Mesothelial cell of epicardium (in vitro differentiated cells): ENCODE results near the gene FLT3LG. TPM values are rescaled to one million over a fixed set of nuclear protein-coding genes. Genes with fewer than 3 reads are reported as not detected.

Experiments used
- DNase-seq, 2 experiments: peaks; one replicate each; pipeline ENCODE4 v3.0.0; 2021; ENCODE audit warnings: low spot score in 2 of 2; ENCODE audit not compliant: unreplicated experiment in 2 of 2
- H3K27ac Mint-ChIP-seq: 2 replicates; pipeline ENCODE4 v1.8.0; 2021; ENCODE audit warnings: mixed read lengths
- H3K27me3 Mint-ChIP-seq: 2 replicates; pipeline ENCODE4 v1.8.0; 2021; ENCODE audit warnings: low read depth, mixed read lengths
- H3K36me3 Mint-ChIP-seq: 2 replicates; pipeline ENCODE4 v1.8.0; 2021; ENCODE audit warnings: mixed read lengths
- H3K4me1 Mint-ChIP-seq: 2 replicates; pipeline ENCODE4 v1.8.0; 2021; ENCODE audit warnings: mixed read lengths
- H3K4me3 Mint-ChIP-seq: 2 replicates; pipeline ENCODE4 v1.8.0; 2021; ENCODE audit warnings: mild to moderate bottlenecking, moderate library complexity, mixed read lengths
- H3K9me3 Mint-ChIP-seq: 2 replicates; pipeline ENCODE4 v1.8.0; 2021; ENCODE audit warnings: mixed read lengths
- total RNA-seq: library from RNA; stranded (reverse); gene quantifications from 3 replicates; pipeline ENCODE4 v1.2.1, GENCODE V29; 2021
- TF ChIP-seq, protein P1 (sequence below): fragments of 200-600 bp; sonication (generic); IDR thresholded peaks from one replicate; pipeline ENCODE4 v1.5.0; 2021; ENCODE audit warnings: antibody characterized with exemption; ENCODE audit not compliant: unreplicated experiment

The FLT3LG gene
- total RNA-seq, 1 donor from 2014 or later = 2.4 TPM

DNA sequence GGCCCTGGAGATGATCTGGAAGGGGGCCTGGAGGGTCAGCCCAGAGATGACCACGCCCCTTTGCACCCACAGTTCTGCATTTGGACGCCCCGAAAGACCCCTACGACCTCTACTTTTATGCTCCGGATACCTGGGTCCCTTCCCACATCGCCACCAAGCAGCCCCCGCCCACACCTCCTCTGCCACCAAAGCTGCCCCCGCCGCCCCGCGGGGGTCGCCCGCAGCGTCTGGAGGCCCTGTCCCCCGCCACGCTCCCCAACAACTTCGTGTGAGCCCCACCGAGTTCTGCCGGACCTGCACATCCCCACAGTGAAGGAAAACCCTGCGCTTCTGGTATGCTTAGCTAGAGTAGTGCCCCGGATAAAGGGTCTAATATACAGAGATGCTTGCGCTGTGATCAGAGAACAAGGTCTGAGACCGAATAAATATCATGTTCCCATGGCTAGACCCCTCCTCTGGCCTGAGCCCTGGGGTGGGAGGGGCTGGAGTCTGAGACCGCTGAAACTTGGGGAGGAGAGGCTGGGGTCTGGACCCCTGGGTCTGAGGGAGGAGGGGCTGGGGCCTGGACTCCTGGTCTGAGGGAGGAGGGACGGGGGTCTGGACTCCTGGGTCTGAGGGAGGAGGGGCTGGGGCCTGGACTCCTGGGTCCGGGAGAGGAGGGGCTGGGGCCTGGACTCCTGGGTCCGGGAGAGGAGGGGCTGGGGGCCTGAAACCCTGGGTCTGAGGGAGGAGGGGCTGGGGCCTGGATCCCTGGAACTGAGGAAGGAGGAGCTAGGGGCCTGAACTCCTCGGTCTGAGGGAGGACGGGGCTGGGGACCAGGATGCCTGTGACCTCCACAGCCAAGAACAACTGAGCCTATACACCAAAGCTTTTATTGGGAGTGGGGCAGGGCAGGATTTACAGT is 45.2 kb upstream of the FLT3LG start:
- Mint-ChIP-seq H3K27me3 (peaks cover 97% of the 10 kb centered on the region), H3K36me3 (peaks cover 3% of the 10 kb centered on the region), H3K9me3 (no peaks in the 10 kb centered on the region), H3K4me1 (peaks cover 16% of the 10 kb centered on the region), H3K27ac (no peak overlapping the region), H3K4me3 (peak overlapping the region; percentile 59)
- DNase-seq = no peak
- TF ChIP-seq, protein P1, sequence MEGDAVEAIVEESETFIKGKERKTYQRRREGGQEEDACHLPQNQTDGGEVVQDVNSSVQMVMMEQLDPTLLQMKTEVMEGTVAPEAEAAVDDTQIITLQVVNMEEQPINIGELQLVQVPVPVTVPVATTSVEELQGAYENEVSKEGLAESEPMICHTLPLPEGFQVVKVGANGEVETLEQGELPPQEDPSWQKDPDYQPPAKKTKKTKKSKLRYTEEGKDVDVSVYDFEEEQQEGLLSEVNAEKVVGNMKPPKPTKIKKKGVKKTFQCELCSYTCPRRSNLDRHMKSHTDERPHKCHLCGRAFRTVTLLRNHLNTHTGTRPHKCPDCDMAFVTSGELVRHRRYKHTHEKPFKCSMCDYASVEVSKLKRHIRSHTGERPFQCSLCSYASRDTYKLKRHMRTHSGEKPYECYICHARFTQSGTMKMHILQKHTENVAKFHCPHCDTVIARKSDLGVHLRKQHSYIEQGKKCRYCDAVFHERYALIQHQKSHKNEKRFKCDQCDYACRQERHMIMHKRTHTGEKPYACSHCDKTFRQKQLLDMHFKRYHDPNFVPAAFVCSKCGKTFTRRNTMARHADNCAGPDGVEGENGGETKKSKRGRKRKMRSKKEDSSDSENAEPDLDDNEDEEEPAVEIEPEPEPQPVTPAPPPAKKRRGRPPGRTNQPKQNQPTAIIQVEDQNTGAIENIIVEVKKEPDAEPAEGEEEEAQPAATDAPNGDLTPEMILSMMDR = no peak

DNA sequence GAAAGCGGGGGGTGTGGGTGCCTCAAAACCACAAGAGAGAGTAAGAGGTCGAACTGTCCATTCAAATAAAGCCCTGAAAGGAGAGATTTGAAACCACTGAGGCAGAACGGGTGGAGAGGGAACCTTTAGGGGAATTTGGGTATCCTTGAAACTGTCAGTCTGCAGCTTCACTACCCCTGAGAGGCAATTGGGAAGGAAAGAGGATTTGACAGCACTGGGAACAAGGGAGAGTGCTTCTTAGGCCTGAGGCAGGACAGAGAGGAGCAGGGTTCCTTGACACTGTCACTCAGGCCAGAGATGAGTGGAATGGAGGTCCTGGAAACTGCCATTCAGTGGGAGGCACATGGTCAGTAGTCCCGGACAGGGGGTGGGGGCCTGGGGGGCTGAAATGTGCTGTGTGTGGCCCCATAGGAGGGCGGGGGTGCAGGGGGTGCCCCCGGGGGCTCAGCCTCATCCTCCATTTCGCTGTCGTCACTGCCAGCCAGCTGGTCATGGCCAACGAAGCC is 43.8 kb upstream of the FLT3LG start:
- Mint-ChIP-seq H3K4me3 (no peak overlapping the region), H3K36me3 (peaks cover 3% of the 10 kb centered on the region), H3K4me1 (peaks cover 14% of the 10 kb centered on the region), H3K9me3 (no peaks in the 10 kb centered on the region), H3K27ac (no peak overlapping the region), H3K27me3 (peaks cover 97% of the 10 kb centered on the region)
- TF ChIP-seq, protein P1 = no peak
- DNase-seq = no peak

DNA sequence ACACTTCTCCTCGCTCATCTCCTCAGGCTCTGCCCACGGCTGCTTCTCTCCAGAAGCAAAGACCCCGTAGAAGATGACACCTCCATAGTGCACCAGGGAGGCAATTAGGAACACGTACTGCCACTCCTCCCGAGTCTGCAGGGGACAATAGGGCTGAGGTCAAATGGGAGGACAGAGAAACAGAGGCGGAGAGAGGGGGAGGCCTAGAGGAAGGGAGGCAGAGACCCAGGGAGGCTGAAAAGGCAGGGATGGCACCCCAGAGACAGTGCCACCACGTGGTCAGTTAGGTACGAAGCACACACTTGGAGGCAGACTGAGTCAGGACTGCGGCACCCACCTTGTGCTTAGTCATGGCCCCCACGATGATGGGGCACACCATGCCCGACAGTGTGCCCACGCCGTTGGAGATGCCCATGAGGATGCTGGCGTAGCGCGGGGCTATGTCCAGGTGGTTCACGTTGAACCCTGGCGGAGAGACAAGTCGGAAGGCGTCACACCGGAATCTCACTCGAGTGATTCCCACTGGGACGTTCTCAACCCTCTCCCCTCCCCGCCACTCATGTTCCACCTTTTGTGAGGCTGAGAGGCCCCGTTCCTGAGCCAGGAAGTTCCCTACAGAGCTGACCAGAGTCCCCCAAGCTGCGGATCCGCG is 43.2 kb upstream of the FLT3LG start:
- Mint-ChIP-seq H3K4me3 (no peak overlapping the region), H3K4me1 (peaks cover 14% of the 10 kb centered on the region)

DNA sequence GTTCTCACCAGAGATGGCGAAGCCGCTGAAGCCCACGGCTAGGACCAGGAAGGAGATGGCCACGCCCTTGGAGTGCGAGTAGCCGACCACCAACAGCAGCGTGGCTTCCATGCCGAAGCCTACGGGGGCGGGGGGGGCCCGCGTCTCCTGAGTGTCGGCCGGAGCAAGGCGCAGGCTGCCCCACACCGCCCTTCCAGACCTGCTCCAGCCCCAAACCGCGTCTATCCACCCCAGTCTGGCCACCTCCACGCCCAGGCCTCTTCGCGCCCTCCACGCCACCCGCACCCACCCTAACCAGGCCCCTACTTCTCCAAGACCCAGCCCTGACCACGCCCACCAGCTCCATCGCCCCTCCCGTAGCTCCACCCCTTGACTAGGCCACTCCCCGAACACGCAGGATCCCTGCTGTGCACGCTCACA is 42.7 kb upstream of the FLT3LG start:
- no peak for DNase-seq
- Mint-ChIP-seq H3K27me3 (peaks cover 97% of the 10 kb centered on the region), H3K4me3 (no peak overlapping the region), H3K9me3 (no peaks in the 10 kb centered on the region), H3K27ac (no peak overlapping the region), H3K36me3 (peaks cover 3% of the 10 kb centered on the region), H3K4me1 (peaks cover 12% of the 10 kb centered on the region)
- TF ChIP-seq, protein P1 = no peak

More for the DNA sequence above, 43.2 kb upstream of the FLT3LG start:
- no peak for DNase-seq
- H3K27me3 Mint-ChIP-seq = peaks cover 97% of the 10 kb centered on the region
- no peaks in the 10 kb centered on the region for H3K9me3 Mint-ChIP-seq
- H3K27ac Mint-ChIP-seq = no peak overlapping the region
- H3K36me3 Mint-ChIP-seq = peaks cover 3% of the 10 kb centered on the region
- TF ChIP-seq, protein P1 = no peak

DNA sequence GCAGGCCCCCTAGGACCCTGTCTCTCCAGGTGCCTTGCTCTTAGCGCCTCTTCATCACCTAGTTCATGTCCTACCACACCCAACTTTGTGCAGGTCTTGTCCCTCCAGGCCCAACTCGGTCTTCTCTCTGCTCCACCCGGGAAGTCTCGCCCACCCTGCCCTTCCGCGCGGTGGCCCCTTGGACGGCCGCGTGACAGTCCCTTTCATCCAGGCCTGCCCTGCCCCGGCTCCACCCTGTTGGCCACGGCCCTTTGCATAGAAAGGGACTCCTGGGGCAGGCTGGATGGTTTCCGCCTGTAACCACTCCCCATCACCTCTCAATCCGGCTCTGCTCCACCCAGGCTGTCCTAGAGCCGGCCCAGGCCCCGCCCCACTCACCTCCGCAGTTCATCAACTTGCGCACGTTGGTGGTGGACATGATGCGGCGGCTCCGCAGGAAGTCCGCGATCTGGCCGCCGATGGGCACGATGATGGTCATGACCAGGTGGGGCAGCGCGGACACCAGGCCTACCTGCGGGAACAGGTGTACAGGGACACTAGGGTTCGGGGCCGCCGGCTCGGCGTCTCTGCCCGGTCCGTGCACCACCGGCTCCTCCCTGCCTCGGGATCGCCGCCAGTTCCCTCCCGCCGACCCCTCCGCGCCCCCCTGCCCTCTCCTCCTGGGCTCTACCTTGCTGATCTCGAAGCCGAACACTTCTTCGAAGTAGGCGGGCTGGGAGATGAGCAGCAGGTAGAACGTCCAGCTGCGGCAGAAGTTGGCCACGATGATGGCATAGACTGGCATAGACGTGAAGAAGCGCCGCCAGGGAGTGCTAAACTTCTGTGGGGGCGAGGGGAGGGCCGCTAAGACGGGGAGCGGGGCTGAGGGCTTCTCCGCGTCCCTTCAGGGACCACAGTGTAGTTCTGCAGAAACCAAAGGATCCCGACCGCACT is 41.6 kb upstream of the FLT3LG start:
- TF ChIP-seq, protein P1 = no peak
- Mint-ChIP-seq H3K36me3 (no peaks in the 10 kb centered on the region), H3K27me3 (peaks cover 97% of the 10 kb centered on the region), H3K9me3 (no peaks in the 10 kb centered on the region), H3K4me1 (peaks cover 12% of the 10 kb centered on the region), H3K27ac (no peak overlapping the region), H3K4me3 (no peak overlapping the region)
- no peak for DNase-seq
